GM18861 (cell line): ENCODE data around the gene HBG2.
A peak's percentile ranks its signal among the peaks of the same experiment; 100 is the strongest.
"Not testable (repeated sequence)": the region's sequence is repeated elsewhere in the genome, so short reads cannot be mapped to it uniquely, and the experiment has no call there.

Experiments used
- ATAC-seq: cut with Tn5 transposase; IDR thresholded peaks from one replicate; pipeline ENCODE4 v1.9.1; 2021; ENCODE audit not compliant: unreplicated experiment

HBG2 gene

DNA sequence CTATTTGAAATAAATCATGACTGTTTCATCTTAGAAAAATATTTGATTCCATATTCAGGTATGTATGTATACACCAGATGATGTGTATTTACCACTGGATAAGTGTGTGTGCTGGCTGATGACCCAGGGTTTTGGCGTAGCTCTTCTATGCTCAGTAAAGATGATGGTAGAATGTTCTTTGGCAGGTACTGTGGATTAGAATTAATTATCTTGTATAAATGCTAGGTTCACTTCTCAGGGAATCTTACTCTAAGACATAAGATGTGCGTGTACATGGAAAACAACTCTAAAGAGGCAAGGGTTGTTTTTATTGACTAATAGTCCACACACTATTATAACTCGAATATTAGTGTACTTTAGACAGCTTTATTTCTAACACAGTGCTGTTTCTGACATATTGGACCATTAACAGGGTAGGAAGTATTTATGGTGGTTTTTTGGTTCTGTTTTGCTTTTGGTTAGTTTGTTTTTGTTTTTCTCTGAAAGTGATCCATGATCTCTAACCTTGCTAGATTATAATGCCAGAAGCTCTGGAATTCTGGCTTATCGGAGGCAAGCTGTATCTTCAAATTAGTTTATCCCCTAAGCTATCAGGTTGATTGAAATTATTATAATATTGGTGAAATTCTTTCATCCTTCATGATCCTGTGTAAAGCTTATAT, 3.9 kb downstream of the HBG2 start:
- no peak for ATAC-seq

DNA sequence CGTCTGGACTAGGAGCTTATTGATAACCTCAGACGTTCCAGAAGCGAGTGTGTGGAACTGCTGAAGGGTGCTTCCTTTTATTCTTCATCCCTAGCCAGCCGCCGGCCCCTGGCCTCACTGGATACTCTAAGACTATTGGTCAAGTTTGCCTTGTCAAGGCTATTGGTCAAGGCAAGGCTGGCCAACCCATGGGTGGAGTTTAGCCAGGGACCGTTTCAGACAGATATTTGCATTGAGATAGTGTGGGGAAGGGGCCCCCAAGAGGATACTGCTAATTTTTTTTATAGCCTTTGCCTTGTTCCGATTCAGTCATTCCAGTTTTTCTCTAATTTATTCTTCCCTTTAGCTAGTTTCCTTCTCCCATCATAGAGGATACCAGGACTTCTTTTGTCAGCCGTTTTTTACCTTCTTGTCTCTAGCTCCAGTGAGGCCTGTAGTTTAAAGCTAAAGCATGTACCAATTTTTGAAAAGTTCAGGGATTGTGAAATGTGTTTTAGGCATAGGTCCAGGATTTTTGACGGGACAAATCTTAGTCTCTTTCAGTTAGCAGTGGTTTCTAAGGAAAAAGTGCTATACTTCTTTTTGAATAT, 4.7 kb downstream of the HBG2 start, which contains the start of gene HBG1:
HBG1 (minus strand) TSS at position 51 of the 590 bp plus-strand sequence. CDS start 53 bp downstream, outside the sequence.
- not testable (repeated sequence) for ATAC-seq

DNA sequence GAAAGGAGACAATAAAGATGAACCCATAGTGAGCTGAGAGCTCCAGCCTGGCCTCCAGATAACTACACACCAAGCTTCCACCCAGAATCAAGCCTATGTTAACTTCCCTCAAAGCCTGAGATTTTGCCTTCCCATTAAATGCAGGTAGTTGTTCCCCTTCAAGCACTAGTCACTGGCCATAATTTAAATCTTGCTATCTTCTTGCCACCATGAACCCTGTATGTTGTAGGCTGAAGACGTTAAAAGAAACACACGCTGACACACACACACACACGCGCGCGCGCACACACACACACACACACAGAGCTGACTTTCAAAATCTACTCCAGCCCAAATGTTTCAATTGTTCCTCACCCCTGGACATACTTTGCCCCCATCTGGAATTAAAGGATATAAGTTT, 6.1 kb downstream of the HBG2 start:
- ATAC-seq, result not testable (repeated sequence)

DNA sequence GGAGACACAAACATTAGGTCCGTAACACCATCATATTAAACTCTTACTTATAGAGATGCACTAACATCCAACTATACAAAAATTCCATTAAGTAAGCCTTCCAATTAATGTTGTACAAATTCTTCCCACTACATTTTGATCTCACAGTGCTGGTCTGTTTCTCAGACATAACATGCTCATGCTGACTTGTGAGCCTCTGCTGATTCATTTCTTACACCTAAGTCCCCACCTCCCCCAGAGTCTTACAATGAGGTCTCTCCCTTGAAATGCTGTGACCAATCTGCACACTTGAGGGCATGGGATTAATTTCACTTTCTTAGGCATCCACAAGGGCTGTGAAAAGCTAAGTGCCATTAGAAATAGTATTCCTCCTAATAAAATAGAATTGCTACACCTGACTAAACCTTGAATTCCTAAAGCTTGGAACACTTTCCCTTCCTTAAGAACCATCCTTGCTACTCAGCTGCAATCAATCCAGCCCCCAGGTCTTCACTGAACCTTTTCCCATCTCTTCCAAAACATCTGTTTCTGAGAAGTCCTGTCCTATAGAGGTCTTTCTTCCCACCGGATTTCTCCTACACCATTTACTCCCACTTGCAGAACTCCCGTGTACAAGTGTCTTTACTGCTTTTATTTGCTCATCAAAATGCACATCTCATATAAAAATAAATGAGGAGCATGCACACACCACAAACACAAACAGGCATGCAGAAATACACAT, 6.9 kb downstream of the HBG2 start:
- ATAC-seq, result no peak

DNA sequence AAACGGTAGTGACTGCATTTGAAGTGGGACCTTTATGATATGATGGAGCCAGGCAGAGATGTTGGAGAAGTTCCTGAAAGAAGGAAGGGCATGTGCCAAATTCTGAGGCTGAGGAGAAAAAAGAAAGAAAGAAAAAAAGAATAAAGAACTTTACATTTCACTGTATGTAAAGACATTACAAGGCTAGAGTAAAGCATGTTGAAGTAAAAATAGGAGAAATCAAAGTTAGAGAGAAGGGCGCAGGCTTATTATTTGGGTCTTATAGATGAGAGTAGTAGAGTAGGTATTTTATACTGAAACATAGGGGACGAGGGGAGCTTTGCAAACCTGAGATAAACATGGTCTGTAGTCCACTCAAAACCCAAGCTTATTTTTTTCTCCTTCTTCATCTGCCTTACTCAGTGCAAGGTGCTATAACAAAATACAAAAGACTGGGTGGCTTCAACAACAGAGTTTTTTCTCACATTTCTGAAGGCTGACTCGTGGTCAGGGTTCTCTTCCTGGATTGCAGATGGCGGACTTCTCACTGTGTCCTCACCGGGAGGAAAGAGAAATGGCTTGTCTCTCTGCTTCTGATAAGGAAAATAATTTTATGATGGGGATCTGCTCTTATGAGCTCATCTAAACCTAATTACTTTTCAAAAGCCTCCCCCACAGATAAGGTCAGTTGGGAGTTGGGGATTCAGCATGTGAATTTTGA, 7.7 kb downstream of the HBG2 start:
- ATAC-seq, result no peak

DNA sequence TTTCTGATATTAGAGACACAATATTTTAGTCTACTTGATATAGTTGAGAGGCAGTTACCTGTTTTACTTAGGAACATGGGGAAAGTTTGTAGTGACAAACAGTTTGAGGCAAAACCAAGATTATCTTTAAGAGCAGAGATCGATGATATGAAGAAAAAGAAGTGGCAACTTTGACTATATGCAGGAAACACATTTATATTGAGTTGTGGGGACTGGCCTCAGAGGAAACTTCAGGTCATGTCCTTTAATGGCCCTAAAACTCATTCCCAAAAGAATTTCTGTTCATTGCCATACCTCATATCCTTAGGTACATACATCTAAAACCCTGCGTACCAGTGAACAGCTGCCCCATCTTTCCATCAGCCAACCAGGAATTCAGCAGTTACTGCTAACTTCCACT, 9.4 kb downstream of the HBG2 start:
- no peak for ATAC-seq

GRCh38 chr11:5243816-5244180, 10.8 kb downstream of the HBG2 start:
- no peak for ATAC-seq

DNA sequence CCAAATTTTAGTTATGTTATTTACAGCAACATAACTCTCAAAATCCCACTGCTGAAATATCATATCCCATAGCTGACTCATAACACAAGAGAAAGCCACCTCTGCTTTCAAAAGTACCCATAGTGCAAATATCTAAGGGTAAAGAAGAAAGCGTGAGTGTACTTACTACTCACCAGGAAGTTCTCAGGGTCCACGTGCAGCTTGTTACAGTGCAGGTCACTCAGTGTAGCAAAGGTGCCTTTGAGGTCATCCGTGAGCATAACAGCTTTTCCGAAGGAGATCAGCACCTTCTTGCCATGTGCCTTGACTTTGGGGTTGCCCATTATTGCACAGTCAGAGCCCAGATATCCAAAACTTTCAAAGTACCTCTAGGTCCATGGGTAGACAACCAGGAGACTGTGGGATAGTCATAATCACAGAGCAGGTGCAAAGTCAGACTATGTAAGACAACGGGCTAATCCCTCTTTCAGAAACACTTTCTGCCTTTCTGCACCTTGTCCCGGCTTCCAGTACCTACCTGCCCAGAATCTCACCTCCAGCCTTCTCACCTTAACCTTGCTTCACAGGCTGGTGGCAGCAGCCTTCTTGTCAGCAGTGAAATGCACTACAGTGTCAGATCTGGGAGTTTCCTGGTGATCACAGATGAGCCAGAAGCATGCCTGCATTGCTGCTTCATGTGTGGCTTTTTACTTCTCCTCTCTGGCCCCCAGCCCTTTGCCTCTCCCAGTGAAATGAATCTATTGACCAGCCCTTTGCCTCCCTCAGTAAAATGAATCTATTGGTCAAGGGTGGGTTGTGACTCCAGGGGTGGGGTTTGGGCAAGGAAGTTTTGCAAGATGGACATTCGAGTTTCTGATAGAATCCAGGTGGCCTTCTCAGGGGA, 11.4 kb downstream of the HBG2 start:
- no peak for ATAC-seq

- ATAC-seq, result no peak
Observed at GRCh38 chr11:5242208-5242607, 12.4 kb downstream of the HBG2 start.

- ATAC-seq, result no peak
Observed at GRCh38 chr11:5241458-5241857, 13.1 kb downstream of the HBG2 start.

GRCh38 chr11:5240458-5240857, 14.1 kb downstream of the HBG2 start:
- no peak for ATAC-seq

DNA sequence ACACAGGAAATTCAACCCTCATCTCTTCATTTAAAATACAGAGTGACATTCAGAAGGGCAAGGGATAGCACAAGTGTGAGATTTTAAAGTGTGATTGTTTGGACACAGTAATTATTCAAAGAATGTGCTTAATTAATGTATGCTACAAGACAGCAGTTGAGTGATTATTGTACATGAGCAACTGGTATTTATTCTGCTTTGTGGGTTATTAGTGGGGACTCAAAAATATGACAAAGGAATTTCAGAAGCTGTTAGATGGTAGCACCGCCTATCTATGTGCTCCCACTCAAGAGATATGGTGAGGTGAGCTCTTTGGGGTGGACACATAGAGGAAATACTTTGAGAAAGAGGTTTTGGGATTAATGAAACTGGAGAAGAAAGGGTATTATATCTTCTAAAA, 14.5 kb downstream of the HBG2 start:
- ATAC-seq, result no peak

DNA sequence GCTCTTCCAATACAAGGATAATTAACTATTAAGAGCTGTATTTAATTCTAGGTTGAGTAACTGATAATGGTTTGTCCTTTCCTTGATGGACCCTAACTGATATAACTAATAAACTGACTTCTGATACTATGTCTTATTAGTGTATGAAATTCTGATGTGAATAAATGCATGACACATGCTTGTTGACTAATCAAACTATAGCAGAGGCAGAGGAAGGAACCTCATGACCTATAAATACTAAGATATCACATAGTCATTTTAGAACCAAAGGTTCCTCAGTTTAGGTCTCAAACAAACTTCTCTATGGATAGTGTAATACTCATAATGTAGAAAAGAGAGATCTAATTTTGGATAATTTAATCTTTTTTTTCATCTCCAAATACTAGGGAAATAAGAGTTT, 15.5 kb downstream of the HBG2 start:
- ATAC-seq, result no peak

- ATAC-seq, result no peak
Observed at GRCh38 chr11:5238486-5238885, 16.1 kb downstream of the HBG2 start.

- ATAC-seq, result no peak
Observed at GRCh38 chr11:5237420-5237819, 17.2 kb downstream of the HBG2 start.

GRCh38 chr11:5235364-5236095, 19.1 kb downstream of the HBG2 start:
- no peak for ATAC-seq

- ATAC-seq, result peak; percentile 82
Observed at GRCh38 chr11:5234381-5234834, 20.2 kb downstream of the HBG2 start, which contains the start of gene HBD. Gene HBD (minus strand): TSS chr11:5234483. CDS start chr11:5234433, 50 bp downstream.

- no peak for ATAC-seq
Observed at GRCh38 chr11:5233307-5233706, 21.3 kb downstream of the HBG2 start.

DNA sequence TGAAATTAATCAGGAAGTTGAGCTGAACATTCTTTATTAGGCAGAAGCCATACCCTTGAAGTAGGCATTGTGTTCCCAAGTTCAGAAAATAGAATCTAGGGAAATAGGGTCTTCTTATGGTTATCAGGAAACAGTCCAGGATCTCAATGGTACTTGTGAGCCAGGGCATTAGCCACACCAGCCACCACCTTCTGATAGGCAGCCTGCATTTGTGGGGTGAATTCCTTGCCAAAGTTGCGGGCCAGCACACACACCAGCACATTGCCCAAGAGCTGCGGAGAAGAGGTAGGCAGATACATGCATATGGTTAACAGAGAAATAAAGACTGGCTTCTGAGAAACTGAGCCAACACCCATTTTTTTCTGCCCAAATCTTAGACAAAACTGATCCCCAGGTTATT, 21.8 kb downstream of the HBG2 start:
- ATAC-seq, result no peak

DNA sequence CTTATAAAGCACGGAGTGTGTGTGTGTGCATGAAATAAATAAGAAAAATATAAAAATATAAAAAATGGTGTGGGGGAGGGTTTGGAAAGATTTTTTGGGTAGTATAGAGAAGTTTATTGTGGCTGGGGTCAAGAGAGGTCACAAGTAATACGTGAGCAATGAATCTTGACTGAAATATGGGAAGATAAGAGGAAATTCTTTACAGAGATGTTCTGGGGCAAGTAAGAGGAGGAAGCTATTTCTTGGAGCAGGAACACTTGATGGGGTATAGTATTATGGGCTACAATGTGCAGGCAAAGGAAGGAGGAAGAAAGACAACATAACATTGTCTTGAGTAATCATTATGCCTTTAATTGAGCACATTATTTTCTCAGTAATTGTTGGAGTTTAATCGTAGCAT, 22.4 kb downstream of the HBG2 start:
- no peak for ATAC-seq
